ENCODE results near the gene ANTXR1. TPM values are rescaled to one million over a fixed set of nuclear protein-coding genes. Genes with fewer than 3 reads are reported as not detected.

ANTXR1 gene
- total RNA-seq, 1 donor from 2014 or later: 35.5 TPM

DNA sequence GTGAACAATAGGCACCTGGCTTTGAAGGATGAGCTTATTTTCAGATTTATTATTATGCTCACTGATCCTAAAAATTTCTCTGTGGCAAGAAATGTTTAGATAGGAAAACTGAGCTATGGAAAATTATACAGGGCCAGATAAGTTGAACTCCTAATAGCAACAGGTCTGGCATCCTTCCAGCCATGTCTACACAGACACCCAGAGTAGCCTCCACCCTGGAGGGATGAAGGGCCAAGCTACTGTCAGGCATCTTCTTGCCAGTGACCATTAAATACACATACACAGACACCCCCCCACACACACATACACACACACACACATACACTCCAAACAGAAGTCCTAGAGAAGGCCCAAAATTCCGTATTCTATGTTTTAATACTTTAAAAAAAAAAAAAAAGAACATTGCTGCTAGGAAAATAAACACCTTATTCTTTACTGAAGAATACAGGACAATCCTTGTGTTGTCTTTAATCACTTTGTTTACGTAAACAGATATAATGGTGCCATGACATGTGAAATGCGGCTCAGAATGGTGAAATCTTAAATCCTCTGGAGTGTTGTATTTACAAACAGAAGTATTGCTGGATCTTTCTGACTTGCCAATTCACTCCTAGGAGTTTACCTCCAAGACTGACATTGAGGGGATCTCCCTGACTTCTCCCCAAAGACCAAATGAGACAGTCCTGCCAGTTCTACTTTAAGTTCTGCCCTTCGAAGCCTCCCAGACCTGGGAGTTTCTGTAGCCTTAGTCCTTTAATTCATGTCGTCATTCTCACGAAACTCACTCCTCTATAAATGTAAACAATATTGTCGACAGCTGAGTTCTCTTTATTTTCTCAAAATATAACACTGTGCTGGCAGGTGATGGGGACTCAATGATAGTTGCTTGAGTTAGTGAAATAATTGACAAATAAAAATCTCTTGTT, 163.1 kb downstream of the ANTXR1 start:
- Histone ChIP-seq H3K27me3 (ENCODE audit: control insufficient read depth, insufficient read depth, low read length) (no peaks in the 10 kb centered on the region), H3K36me3 (ENCODE audit: control insufficient read depth, insufficient read depth, low read length) (no peaks in the 10 kb centered on the region), H3K4me3 (ENCODE audit: low read depth, low read length) (no peak overlapping the region)
- TF ChIP-seq, protein P1, sequence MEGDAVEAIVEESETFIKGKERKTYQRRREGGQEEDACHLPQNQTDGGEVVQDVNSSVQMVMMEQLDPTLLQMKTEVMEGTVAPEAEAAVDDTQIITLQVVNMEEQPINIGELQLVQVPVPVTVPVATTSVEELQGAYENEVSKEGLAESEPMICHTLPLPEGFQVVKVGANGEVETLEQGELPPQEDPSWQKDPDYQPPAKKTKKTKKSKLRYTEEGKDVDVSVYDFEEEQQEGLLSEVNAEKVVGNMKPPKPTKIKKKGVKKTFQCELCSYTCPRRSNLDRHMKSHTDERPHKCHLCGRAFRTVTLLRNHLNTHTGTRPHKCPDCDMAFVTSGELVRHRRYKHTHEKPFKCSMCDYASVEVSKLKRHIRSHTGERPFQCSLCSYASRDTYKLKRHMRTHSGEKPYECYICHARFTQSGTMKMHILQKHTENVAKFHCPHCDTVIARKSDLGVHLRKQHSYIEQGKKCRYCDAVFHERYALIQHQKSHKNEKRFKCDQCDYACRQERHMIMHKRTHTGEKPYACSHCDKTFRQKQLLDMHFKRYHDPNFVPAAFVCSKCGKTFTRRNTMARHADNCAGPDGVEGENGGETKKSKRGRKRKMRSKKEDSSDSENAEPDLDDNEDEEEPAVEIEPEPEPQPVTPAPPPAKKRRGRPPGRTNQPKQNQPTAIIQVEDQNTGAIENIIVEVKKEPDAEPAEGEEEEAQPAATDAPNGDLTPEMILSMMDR (IDR thresholded peaks at IDR 0.05; ENCODE audit: insufficient read depth, low read length, poor library complexity, severe bottlenecking): no peak
- no peak for DNase-seq (ENCODE audit: low read depth)

DNA sequence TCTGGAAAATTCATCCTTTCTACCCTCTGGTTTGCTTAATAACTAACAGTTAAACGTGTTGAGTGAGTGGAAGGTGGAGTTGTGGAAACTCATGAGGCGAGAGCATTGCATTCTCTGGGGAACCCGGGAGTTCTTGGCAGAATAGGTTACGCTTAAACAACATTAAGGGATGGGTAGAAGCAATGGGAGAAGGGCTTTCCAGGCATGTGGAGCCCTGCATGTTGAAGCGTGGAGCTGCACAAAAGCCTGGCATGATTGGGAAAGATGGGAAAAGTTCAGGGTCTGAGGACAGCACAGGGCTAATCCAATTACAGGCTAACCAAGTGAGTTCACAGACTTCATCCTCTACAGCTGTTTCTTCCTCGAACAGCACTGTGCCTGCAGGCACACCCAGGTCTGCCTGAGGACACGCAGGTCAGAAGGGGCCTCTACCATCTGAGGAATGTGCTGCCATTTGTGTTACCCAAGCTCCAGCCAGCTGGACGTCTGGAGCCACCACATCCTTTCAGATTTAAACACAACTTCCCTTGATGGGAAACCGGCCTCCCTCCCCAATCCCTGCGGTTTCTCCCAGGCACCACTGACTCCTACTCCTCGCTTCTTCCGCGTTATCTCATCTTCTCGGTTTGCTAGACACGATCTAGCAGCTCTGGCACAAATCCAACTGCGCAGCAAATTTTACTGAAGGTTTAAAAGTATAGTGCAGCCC, 164.2 kb downstream of the ANTXR1 start:
- TF ChIP-seq, protein P1 (IDR thresholded peaks at IDR 0.05; ENCODE audit: insufficient read depth, low read length, poor library complexity, severe bottlenecking): no peak
- Histone ChIP-seq H3K36me3 (ENCODE audit: control insufficient read depth, insufficient read depth, low read length) (no peaks in the 10 kb centered on the region), H3K27me3 (ENCODE audit: control insufficient read depth, insufficient read depth, low read length) (no peaks in the 10 kb centered on the region), H3K4me3 (ENCODE audit: low read depth, low read length) (no peak overlapping the region)
- DNase-seq (ENCODE audit: low read depth): no peak

DNA sequence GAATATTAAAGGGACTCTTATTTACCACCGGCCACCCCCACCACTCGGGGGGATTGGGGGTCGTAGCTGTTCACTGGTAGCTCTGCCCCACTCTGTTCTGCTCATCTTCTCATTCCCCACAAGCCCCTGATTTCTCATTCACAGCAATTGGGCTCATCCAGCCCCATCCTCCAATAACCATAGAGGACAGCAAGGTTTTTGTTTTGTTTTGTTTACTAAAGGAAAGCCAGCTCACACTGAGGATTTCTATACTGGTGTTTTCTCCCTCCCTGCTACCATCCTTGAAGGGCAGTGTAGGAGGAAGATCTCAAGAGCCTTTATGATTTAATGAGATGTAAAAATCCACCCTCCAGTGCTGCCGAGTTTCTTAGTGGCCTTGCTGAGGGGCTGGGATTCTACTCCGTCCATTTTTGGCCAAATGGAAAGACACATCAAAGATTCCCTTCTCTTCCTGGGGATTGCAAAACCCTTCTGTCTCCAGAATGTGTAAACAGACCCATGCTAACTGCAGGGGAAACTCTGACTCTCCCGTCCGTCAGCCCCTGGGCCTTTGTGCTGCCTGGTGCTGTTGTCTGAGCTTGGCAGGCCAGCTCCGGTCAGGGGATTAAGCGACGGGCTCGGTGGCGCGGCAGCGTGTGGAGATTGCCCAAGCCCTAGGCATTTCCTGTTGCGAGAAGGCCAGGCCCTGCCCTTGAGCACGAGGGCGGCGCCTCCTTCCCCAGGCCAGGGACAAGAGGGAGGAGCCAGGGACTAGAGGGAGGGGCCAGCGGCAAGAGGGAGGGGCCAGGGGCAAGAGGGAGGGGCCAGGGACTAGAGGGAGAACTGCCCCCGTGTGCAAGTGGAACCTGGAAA, 165.0 kb downstream of the ANTXR1 start:
- Histone ChIP-seq H3K27me3 (ENCODE audit: control insufficient read depth, insufficient read depth, low read length) (no peaks in the 10 kb centered on the region), H3K4me3 (ENCODE audit: low read depth, low read length) (no peak overlapping the region)
- DNase-seq (ENCODE audit: low read depth): no peak

DNA sequence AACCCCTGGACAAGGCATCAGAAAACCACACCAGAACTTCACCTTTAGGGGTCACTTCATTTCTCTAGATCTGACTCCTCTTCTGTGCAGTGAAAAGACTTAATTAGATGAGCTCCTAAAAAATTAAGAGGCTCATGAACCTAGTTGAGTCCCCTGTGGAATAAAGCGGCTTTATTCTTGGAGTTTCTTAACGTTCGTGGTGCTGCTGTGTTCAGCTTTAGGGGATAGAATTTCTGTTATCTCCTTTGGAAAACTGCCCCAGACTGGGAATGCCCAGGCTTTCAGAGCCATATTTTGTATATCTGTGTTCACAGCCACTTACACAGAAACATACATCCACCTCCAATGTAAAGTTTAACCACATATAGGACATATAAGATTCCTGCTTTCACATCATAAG, 165.8 kb downstream of the ANTXR1 start:
- DNase-seq (ENCODE audit: low read depth): no peak
- no peak overlapping the region for H3K4me3 ChIP-seq (ENCODE audit: low read depth, low read length)
- H3K27me3 ChIP-seq (ENCODE audit: control insufficient read depth, insufficient read depth, low read length): no peaks in the 10 kb centered on the region
- TF ChIP-seq, protein P1 (IDR thresholded peaks at IDR 0.05; ENCODE audit: insufficient read depth, low read length, poor library complexity, severe bottlenecking): no peak
- H3K36me3 ChIP-seq (ENCODE audit: control insufficient read depth, insufficient read depth, low read length): no peaks in the 10 kb centered on the region

More for the DNA sequence above, 165.0 kb downstream of the ANTXR1 start:
- no peaks in the 10 kb centered on the region for H3K36me3 ChIP-seq (ENCODE audit: control insufficient read depth, insufficient read depth, low read length)
- TF ChIP-seq, protein P1 (IDR thresholded peaks at IDR 0.05; ENCODE audit: insufficient read depth, low read length, poor library complexity, severe bottlenecking): no peak

DNA sequence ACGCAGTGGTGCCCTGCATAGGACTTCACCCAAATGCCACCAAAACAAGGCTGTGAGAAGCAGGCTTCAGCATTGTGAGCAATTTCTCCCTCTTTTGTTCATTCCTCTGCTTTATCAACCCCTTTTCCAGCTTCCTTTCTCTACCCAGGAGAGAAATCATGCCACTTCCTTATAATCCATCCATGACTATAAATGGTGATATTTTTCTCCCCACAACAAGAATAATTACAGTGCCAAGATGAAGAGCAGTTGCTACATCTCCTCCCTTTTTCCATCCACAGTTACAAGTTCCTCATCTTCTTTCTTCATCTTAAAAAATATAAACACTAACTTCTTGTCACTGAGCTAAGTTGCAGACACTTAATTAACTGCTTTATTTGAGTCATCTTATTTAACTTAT, 167.2 kb downstream of the ANTXR1 start:
- no peak for DNase-seq (ENCODE audit: low read depth)
- Histone ChIP-seq H3K27me3 (ENCODE audit: control insufficient read depth, insufficient read depth, low read length) (no peaks in the 10 kb centered on the region), H3K4me3 (ENCODE audit: low read depth, low read length) (no peak overlapping the region), H3K36me3 (ENCODE audit: control insufficient read depth, insufficient read depth, low read length) (no peaks in the 10 kb centered on the region)
- TF ChIP-seq, protein P1 (IDR thresholded peaks at IDR 0.05; ENCODE audit: insufficient read depth, low read length, poor library complexity, severe bottlenecking): no peak

All from kidney epithelial cell (primary cell).